HCT116 (cell line): ENCODE measurements around the gene PYY.

ENCODE experiments used
- CTCF ChIP-seq, 3 experiments: fragments of 200-600 bp in 1 of 3; sonication (generic) in 1 of 3; IDR thresholded peaks in 2 of 3; conservative IDR thresholded peaks in 1 of 3; 2 replicates each; pipeline ENCODE4 v1.5.1; 2012 to 2017; ENCODE audit warnings: low read depth in 2 of 3, low read length in 2 of 3, antibody characterized with exemption in 1 of 3, borderline replicate concordance in 1 of 3, control low read depth in 1 of 3, mild to moderate bottlenecking in 1 of 3, mixed read lengths in 1 of 3, mixed run types in 1 of 3, moderate library complexity in 1 of 3; ENCODE audit not compliant: insufficient read depth in 1 of 3
- EGR1 ChIP-seq: IDR thresholded peaks from 2 replicates; pipeline ENCODE4 v1.6.1; 2012; ENCODE audit warnings: low read depth
- EZH2 ChIP-seq: fragments of 200-600 bp; sonication (generic); IDR thresholded peaks from 2 replicates; pipeline ENCODE4 v1.6.1; 2017; ENCODE audit warnings: antibody characterized with exemption, mixed run types
- EZH2phosphoT487 ChIP-seq: fragments of 200-600 bp; IDR thresholded peaks from 2 replicates; pipeline ENCODE4 v1.6.1; 2018; ENCODE audit warnings: antibody characterized with exemption, borderline replicate concordance
- JUND ChIP-seq: IDR thresholded peaks from 2 replicates; pipeline ENCODE4 v1.6.1; 2012
- POLR2A ChIP-seq: IDR thresholded peaks from 2 replicates; pipeline ENCODE4 v1.7.0; 2011; ENCODE audit warnings: borderline replicate concordance; ENCODE audit not compliant: insufficient read depth, insufficient read length; ENCODE audit errors: extremely low read depth
- RAD21 ChIP-seq: IDR thresholded peaks from 2 replicates; pipeline ENCODE4 v1.6.1; 2012; ENCODE audit warnings: low read depth, mild to moderate bottlenecking
- ZNF274 ChIP-seq: fragments of 200-500 bp; sonication (Bioruptor generic); IDR thresholded peaks from 2 replicates; pipeline ENCODE4 v1.6.1; 2014; ENCODE audit warnings: mild to moderate bottlenecking, low read depth, low read length, inconsistent platforms
- TF ChIP-seq, protein P1 (sequence below): IDR thresholded peaks from 2 replicates; pipeline ENCODE4 v1.6.1; 2011; ENCODE audit warnings: mild to moderate bottlenecking, low read length, moderate library complexity; ENCODE audit not compliant: insufficient replicate concordance; ENCODE audit errors: extremely low read depth

GRCh38 chr17:43984521-43984920, 30.8 kb upstream of the PYY start:
- no peak for TF ChIP-seq EZH2
- no peak for TF ChIP-seq RAD21
- TF ChIP-seq CTCF (IDR thresholded peaks at IDR 0.05 in 2 of 3, conservative IDR thresholded peaks at IDR 0.05 in 1 of 3; ENCODE audit: borderline replicate concordance in 1 of 3, insufficient read depth in 1 of 3, low read depth in 2 of 3, low read length in 2 of 3) = no peak
- no peak for TF ChIP-seq POLR2A
- TF ChIP-seq, protein P1, sequence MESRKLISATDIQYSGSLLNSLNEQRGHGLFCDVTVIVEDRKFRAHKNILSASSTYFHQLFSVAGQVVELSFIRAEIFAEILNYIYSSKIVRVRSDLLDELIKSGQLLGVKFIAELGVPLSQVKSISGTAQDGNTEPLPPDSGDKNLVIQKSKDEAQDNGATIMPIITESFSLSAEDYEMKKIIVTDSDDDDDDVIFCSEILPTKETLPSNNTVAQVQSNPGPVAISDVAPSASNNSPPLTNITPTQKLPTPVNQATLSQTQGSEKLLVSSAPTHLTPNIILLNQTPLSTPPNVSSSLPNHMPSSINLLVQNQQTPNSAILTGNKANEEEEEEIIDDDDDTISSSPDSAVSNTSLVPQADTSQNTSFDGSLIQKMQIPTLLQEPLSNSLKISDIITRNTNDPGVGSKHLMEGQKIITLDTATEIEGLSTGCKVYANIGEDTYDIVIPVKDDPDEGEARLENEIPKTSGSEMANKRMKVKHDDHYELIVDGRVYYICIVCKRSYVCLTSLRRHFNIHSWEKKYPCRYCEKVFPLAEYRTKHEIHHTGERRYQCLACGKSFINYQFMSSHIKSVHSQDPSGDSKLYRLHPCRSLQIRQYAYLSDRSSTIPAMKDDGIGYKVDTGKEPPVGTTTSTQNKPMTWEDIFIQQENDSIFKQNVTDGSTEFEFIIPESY = no peak
- no peak for TF ChIP-seq ZNF274
- TF ChIP-seq EGR1 = no peak
- no peak for TF ChIP-seq JUND
- no peak for TF ChIP-seq EZH2phosphoT487
